Neural cell (in vitro differentiated cells): Measurements from ENCODE around the gene FNDC10. TPM values are rescaled to one million over a fixed set of nuclear protein-coding genes. Genes with fewer than 3 reads are reported as not detected.

ENCODE experiments used
- H2AFZ ChIP-seq: fragments of 200-600, 300-800 bp; sonication (generic), shearing (Covaris generic); 2 replicates; pipeline ENCODE4 v1.6.0; 2014; ENCODE audit warnings: low read depth, mild to moderate bottlenecking, antibody characterized with exemption, low read length, moderate library complexity
- H3F3A ChIP-seq: fragments of 200-600 bp; shearing (Covaris generic); 2 replicates; pipeline ENCODE4 v1.6.1; 2016; ENCODE audit warnings: mild to moderate bottlenecking, moderate library complexity, mixed read lengths, antibody characterized with exemption, low read length; ENCODE audit not compliant: insufficient read depth, poor library complexity, severe bottlenecking
- H3K27ac ChIP-seq: fragments of 200-600, 300-800 bp; sonication (generic), shearing (Covaris generic); 2 replicates; pipeline ENCODE4 v1.5.1; 2014; ENCODE audit warnings: mild to moderate bottlenecking, low read length, moderate library complexity
- H3K27me3 ChIP-seq: fragments of 300-800, 200-600 bp; sonication (generic), shearing (Covaris generic); 2 replicates; pipeline ENCODE4 v1.6.0; 2014; ENCODE audit warnings: mild to moderate bottlenecking, low read depth, low read length, moderate library complexity; ENCODE audit not compliant: insufficient read depth
- H3K36me3 ChIP-seq: fragments of 300-800, 200-600 bp; sonication (generic), shearing (Covaris generic); 2 replicates; pipeline ENCODE4 v1.5.1; 2014; ENCODE audit warnings: mild to moderate bottlenecking, antibody characterized with exemption, low read length, moderate library complexity; ENCODE audit not compliant: insufficient read depth
- H3K4me2 ChIP-seq: fragments of 300-800, 200-600 bp; sonication (generic), shearing (Covaris generic); 2 replicates; pipeline ENCODE4 v1.6.0; 2014; ENCODE audit warnings: mild to moderate bottlenecking, low read length
- H3K4me3 ChIP-seq: fragments of 300-800, 200-600 bp; sonication (generic), shearing (Covaris generic); 2 replicates; pipeline ENCODE4 v1.5.1; 2014; ENCODE audit warnings: mild to moderate bottlenecking, low read length, moderate library complexity
- H3K79me2 ChIP-seq: fragments of 200-600 bp; shearing (Covaris generic); replicated peaks from 2 replicates; pipeline ENCODE4 v1.6.0; 2014; ENCODE audit warnings: mild to moderate bottlenecking, low read length, moderate library complexity; ENCODE audit not compliant: insufficient read depth
- H3K9ac ChIP-seq: fragments of 300-800, 200-600 bp; sonication (generic), shearing (Covaris generic); 2 replicates; pipeline ENCODE4 v1.6.1; 2016; ENCODE audit warnings: mild to moderate bottlenecking, low read length, mixed read lengths
- H3K9me2 ChIP-seq: fragments of 200-600 bp; shearing (Covaris generic); 2 replicates; pipeline ENCODE4 v1.6.1; 2016; ENCODE audit warnings: mild to moderate bottlenecking, low read length, mixed read lengths; ENCODE audit not compliant: insufficient read depth
- H3K9me3 ChIP-seq: fragments of 200-600, 300-800 bp; sonication (generic), shearing (Covaris generic); 2 replicates; pipeline ENCODE4 v1.6.1; 2016; ENCODE audit warnings: mild to moderate bottlenecking, mixed run types, low read length, moderate library complexity, mixed read lengths
- H4K20me1 ChIP-seq: fragments of 200-600 bp; shearing (Covaris generic); 2 replicates; pipeline ENCODE4 v1.6.1; 2016; ENCODE audit warnings: mild to moderate bottlenecking, mixed run types; ENCODE audit not compliant: insufficient read depth
- EP300 ChIP-seq: fragments of 450-650 bp; conservative IDR thresholded peaks from 2 replicates; pipeline ENCODE4 v1.6.1; 2014; ENCODE audit warnings: antibody characterized with exemption, mild to moderate bottlenecking, moderate library complexity; ENCODE audit not compliant: poor library complexity, severe bottlenecking
- EZH2 ChIP-seq: fragments of 200-600, 300-800 bp; shearing (Covaris generic), sonication (generic); IDR thresholded peaks from 2 replicates; pipeline ENCODE4 v1.6.1; 2014; ENCODE audit warnings: antibody characterized with exemption, low read length, borderline replicate concordance, mild to moderate bottlenecking; ENCODE audit not compliant: insufficient read depth, poor library complexity, severe bottlenecking
- MXI1 ChIP-seq: fragments of 450-650 bp; conservative IDR thresholded peaks from 2 replicates; pipeline ENCODE4 v1.6.1; 2014; ENCODE audit warnings: antibody characterized with exemption, mild to moderate bottlenecking; ENCODE audit not compliant: poor library complexity, severe bottlenecking
- POLR2AphosphoS5 ChIP-seq: IDR thresholded peaks from 2 replicates; pipeline ENCODE4 v1.6.1; 2012
- RAD21 ChIP-seq: fragments of 450-650 bp; conservative IDR thresholded peaks from 2 replicates; pipeline ENCODE4 v1.6.1; 2014; ENCODE audit warnings: antibody characterized with exemption, mild to moderate bottlenecking, moderate library complexity
- SMC3 ChIP-seq: fragments of 450-650 bp; conservative IDR thresholded peaks from 2 replicates; pipeline ENCODE4 v1.6.1; 2014; ENCODE audit warnings: antibody characterized with exemption, mild to moderate bottlenecking, moderate library complexity; ENCODE audit not compliant: poor library complexity
- TAF1 ChIP-seq: IDR thresholded peaks from 2 replicates; pipeline ENCODE4 v1.6.1; 2012; ENCODE audit warnings: low read depth
- polyA plus RNA-seq: library from polyadenylated mRNA; depleted of rRNA; stranded (reverse); fragments of >200 nt; gene quantifications from 2 replicates; pipeline ENCODE4 v1.2.3, GENCODE V29; 2014
- TF ChIP-seq, protein P1 (sequence below): IDR thresholded peaks from 2 replicates; pipeline ENCODE4 v1.6.1; 2012; ENCODE audit warnings: borderline replicate concordance
- TF ChIP-seq, protein P2 (sequence below): fragments of 450-650 bp; IDR thresholded peaks from 2 replicates; pipeline ENCODE4 v1.5.1; 2014; ENCODE audit warnings: antibody characterized with exemption, mild to moderate bottlenecking, moderate library complexity; ENCODE audit not compliant: poor library complexity, severe bottlenecking

FNDC10 gene
- polyA plus RNA-seq, 1 donor from 2014 or later = 4.5 TPM

DNA sequence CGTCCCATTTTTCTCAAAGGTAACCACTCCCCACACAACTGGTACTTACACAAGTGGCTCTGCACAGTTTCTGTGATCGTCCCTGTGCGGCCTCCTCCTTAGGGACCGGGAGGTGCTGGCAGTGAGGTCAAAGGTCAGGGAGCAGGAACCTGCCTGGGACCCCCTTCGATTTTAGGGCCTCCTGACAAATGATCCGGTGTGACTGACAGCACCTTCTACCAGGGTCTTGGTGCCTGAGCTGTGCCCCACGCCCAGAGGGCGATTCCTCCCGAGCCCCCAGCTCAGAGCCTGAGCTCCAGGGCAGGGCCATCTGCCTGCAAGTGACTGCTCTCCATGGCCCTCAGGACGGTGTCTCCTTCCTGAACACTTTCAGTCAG lies 47.7 kb downstream of the FNDC10 start:
- H3K9me3 ChIP-seq = no peaks in the 10 kb centered on the region
- H3K36me3 ChIP-seq = no peaks in the 10 kb centered on the region
- no peak overlapping the region for H3K27ac ChIP-seq
- no peak overlapping the region for H3K9ac ChIP-seq
- H3K79me2 ChIP-seq = no peaks in the 10 kb centered on the region
- no peaks in the 10 kb centered on the region for H3F3A ChIP-seq
- no peaks in the 10 kb centered on the region for H3K27me3 ChIP-seq
- no peak overlapping the region for H3K4me3 ChIP-seq
- no peaks in the 10 kb centered on the region for H3K9me2 ChIP-seq
- no peak overlapping the region for H2AFZ ChIP-seq
- no peak for TF ChIP-seq EZH2
- TF ChIP-seq, protein P1, sequence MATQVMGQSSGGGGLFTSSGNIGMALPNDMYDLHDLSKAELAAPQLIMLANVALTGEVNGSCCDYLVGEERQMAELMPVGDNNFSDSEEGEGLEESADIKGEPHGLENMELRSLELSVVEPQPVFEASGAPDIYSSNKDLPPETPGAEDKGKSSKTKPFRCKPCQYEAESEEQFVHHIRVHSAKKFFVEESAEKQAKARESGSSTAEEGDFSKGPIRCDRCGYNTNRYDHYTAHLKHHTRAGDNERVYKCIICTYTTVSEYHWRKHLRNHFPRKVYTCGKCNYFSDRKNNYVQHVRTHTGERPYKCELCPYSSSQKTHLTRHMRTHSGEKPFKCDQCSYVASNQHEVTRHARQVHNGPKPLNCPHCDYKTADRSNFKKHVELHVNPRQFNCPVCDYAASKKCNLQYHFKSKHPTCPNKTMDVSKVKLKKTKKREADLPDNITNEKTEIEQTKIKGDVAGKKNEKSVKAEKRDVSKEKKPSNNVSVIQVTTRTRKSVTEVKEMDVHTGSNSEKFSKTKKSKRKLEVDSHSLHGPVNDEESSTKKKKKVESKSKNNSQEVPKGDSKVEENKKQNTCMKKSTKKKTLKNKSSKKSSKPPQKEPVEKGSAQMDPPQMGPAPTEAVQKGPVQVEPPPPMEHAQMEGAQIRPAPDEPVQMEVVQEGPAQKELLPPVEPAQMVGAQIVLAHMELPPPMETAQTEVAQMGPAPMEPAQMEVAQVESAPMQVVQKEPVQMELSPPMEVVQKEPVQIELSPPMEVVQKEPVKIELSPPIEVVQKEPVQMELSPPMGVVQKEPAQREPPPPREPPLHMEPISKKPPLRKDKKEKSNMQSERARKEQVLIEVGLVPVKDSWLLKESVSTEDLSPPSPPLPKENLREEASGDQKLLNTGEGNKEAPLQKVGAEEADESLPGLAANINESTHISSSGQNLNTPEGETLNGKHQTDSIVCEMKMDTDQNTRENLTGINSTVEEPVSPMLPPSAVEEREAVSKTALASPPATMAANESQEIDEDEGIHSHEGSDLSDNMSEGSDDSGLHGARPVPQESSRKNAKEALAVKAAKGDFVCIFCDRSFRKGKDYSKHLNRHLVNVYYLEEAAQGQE = no peak
- TF ChIP-seq EP300 = no peak
- TF ChIP-seq MXI1 = no peak
- TF ChIP-seq TAF1 = no peak
- TF ChIP-seq RAD21 = no peak
- no peak overlapping the region for H3K4me2 ChIP-seq
- H4K20me1 ChIP-seq = no peaks in the 10 kb centered on the region

DNA sequence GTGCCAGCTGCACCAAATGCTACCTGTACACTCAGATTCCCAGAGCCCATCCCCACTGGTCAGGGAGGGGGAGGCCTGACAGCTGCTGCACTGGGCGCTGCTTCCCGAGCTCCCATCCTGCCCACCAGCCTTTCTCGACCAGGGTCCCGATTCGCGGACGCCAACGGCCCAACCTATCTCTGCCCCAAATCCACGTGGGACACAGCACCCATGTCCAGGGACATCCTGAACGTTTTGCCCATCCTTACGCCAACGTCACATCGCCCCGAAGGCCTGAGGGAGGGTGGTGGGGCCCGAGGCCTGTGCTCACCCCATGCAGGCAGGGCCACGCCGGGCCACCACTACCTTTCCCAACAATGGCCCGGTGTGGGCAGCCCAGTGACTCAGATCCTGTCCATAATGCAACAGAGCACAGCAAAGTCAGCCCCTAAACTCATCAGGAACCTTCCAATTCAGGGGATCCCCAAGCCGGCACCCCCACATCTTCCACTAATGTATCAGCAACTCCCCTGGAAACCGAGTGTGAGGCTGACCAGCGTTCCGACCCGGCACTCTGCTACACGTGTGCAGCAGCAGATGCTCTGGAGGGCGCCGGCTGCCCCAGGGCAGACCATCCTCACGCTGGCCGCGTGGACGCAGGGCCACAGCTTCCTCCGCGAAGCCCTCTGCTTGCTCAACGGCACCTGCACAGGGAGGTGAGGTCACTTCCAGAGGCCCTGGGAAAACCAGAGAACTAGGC lies 48.2 kb downstream of the FNDC10 start:
- Histone ChIP-seq H3K4me3 (no peak overlapping the region), H3K4me2 (no peak overlapping the region), H2AFZ (no peak overlapping the region), H3F3A (no peaks in the 10 kb centered on the region), H3K9me3 (no peaks in the 10 kb centered on the region), H3K9ac (no peak overlapping the region), H3K79me2 (no peaks in the 10 kb centered on the region), H3K9me2 (no peaks in the 10 kb centered on the region), H3K27ac (no peak overlapping the region), H3K36me3 (no peaks in the 10 kb centered on the region), H4K20me1 (no peaks in the 10 kb centered on the region), H3K27me3 (no peaks in the 10 kb centered on the region)
- no peak for TF ChIP-seq RAD21
- TF ChIP-seq, protein P2, sequence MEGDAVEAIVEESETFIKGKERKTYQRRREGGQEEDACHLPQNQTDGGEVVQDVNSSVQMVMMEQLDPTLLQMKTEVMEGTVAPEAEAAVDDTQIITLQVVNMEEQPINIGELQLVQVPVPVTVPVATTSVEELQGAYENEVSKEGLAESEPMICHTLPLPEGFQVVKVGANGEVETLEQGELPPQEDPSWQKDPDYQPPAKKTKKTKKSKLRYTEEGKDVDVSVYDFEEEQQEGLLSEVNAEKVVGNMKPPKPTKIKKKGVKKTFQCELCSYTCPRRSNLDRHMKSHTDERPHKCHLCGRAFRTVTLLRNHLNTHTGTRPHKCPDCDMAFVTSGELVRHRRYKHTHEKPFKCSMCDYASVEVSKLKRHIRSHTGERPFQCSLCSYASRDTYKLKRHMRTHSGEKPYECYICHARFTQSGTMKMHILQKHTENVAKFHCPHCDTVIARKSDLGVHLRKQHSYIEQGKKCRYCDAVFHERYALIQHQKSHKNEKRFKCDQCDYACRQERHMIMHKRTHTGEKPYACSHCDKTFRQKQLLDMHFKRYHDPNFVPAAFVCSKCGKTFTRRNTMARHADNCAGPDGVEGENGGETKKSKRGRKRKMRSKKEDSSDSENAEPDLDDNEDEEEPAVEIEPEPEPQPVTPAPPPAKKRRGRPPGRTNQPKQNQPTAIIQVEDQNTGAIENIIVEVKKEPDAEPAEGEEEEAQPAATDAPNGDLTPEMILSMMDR = no peak
- no peak for TF ChIP-seq EP300
- no peak for TF ChIP-seq SMC3
- no peak for TF ChIP-seq MXI1
- TF ChIP-seq POLR2AphosphoS5 = no peak
- TF ChIP-seq, protein P1 = no peak
- TF ChIP-seq TAF1 = no peak
- no peak for TF ChIP-seq EZH2
